Panc1 (cell line): ENCODE measurements around the gene ADPRS. TPM values are rescaled to one million over a fixed set of nuclear protein-coding genes. Genes with fewer than 3 reads are reported as not detected.

ENCODE experiments used
- ATAC-seq: fragments of 200-7000 bp; cut with Tn5 transposase; 2 replicates; pipeline ENCODE4 v1.9.1; 2020; ENCODE audit warnings: mild to moderate bottlenecking, moderate library complexity
- BruUV-seq: library from RNA; stranded (reverse); fragments of 400-500 nt; replicated peaks from 2 replicates; lab custom pipeline; 2021; lab: Mats Ljungman, UMichigan
- CTCF ChIA-PET: fragments of 300-600 bp; sonication (Branson Sonifier 250); formaldehyde crosslinking; loops from one replicate; lab custom pipeline; 2022; ENCODE audit warnings: antibody characterized with exemption; lab: Charles Lee
- POLR2A ChIA-PET: fragments of 300-600 bp; sonication (Branson Sonifier 250); formaldehyde crosslinking; loops from one replicate; lab custom pipeline; 2022; ENCODE audit warnings: antibody characterized with exemption; lab: Charles Lee
- DNase-seq: peaks from one replicate; pipeline ENCODE4 v3.0.0-alpha.2; 2010; ENCODE audit warnings: low read depth, low spot score
- H3K27ac ChIP-seq: 2 replicates; pipeline ENCODE4 v1.5.1; 2011; ENCODE audit warnings: mild to moderate bottlenecking, low read length, inconsistent platforms
- H3K27me3 ChIP-seq: fragments of 200-500 bp; sonication (Bioruptor generic); 2 replicates; pipeline ENCODE4 v1.6.0; 2014; ENCODE audit warnings: low read length, inconsistent platforms; ENCODE audit not compliant: control insufficient read depth, insufficient read depth
- H3K36me3 ChIP-seq: fragments of 200-500 bp; sonication (Bioruptor generic); 2 replicates; pipeline ENCODE4 v1.5.1; 2014; ENCODE audit warnings: inconsistent platforms, mild to moderate bottlenecking, low read length, moderate library complexity; ENCODE audit not compliant: control insufficient read depth, insufficient read depth
- H3K4me1 ChIP-seq: 2 replicates; pipeline ENCODE4 v1.5.1; 2011; ENCODE audit warnings: inconsistent platforms, mild to moderate bottlenecking, low read length, moderate library complexity; ENCODE audit not compliant: control insufficient read depth, insufficient read depth
- H3K4me3 ChIP-seq, 2 experiments: 2 replicates each; pipeline ENCODE4 v1.5.1; 2011 to 2012; ENCODE audit warnings: low read depth in 2 of 2, low read length in 2 of 2, mild to moderate bottlenecking in 2 of 2, inconsistent platforms in 1 of 2, moderate library complexity in 1 of 2
- H3K9me3 ChIP-seq: fragments of 200-500 bp; sonication (Bioruptor generic); 2 replicates; pipeline ENCODE4 v1.5.1; 2014; ENCODE audit warnings: low read depth, mild to moderate bottlenecking, inconsistent platforms, low read length, moderate library complexity; ENCODE audit not compliant: control insufficient read depth, insufficient read depth
- POLR2AphosphoS5 ChIP-seq: IDR thresholded peaks from 2 replicates; pipeline ENCODE4 v1.6.1; 2012; ENCODE audit warnings: mild to moderate bottlenecking, low read depth, low read length, moderate library complexity
- SIN3A ChIP-seq: IDR thresholded peaks from 2 replicates; pipeline ENCODE4 v1.6.1; 2012; ENCODE audit warnings: low read depth, mild to moderate bottlenecking, low read length, moderate library complexity, borderline replicate concordance; ENCODE audit not compliant: insufficient read depth
- TCF7L2 ChIP-seq: IDR thresholded peaks from 2 replicates; pipeline ENCODE4 v1.6.1; 2011; ENCODE audit warnings: mild to moderate bottlenecking, low read depth, low read length, inconsistent platforms
- in situ Hi-C: cut with HindIII; loops from 2 replicates; pipeline ENCODE4 v1.10.0; 2016; ENCODE audit warnings: low sequenced_read_pairs, low pct_unique_long_range_greater_than_20kb
- intact Hi-C: fragments of 100-400 bp; cut with micrococcal nuclease; formaldehyde crosslinking; loops from one replicate; pipeline ENCODE4 v1.10.0; 2022; ENCODE audit not compliant: unreplicated experiment
- total RNA-seq: library from RNA; stranded (reverse); gene quantifications from one replicate; pipeline ENCODE4 v1.2.1, GENCODE V29; 2021; ENCODE audit not compliant: unreplicated experiment
- TF ChIP-seq, protein P1 (sequence below): fragments of 450-650 bp; IDR thresholded peaks from 2 replicates; pipeline ENCODE4 v1.5.1; 2017; ENCODE audit warnings: mild to moderate bottlenecking
- TF ChIP-seq, protein P2 (sequence below), 2 experiments: IDR thresholded peaks; 2 replicates each; pipeline ENCODE4 v1.6.1; 2011 to 2012; ENCODE audit warnings: low read depth in 2 of 2, control low read depth in 1 of 2, low read length in 1 of 2, mild to moderate bottlenecking in 1 of 2, moderate library complexity in 1 of 2; ENCODE audit not compliant: insufficient read depth in 1 of 2

ADPRS gene
- total RNA-seq, 1 experiment from 2014 or later = 32.2 TPM

DNA sequence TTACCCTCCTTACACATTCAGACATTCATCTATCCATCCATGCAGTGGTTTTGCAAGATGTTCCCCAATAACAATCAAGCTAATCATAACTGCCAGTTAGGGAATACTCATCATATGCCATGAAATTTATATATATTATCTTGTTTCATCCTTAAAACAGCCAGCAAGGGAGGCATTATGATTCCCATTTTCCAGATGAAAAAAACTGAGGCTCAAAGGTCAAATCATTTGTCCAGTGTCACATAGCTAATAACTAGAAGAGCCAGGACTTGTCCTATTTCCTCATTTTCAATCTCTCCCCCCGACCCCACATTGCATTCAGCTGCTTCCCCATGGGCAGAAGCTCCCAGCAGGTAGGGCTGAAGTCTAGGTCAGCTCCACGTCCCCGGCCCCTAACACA lies 43.3 kb downstream of the ADPRS start:
- intact Hi-C loops = no loop called here
- peaks cover 3% of the 10 kb centered on the region; the same call in 1 of the 2 replicates for H3K4me1 ChIP-seq
- POLR2A ChIA-PET = no interaction called here

DNA sequence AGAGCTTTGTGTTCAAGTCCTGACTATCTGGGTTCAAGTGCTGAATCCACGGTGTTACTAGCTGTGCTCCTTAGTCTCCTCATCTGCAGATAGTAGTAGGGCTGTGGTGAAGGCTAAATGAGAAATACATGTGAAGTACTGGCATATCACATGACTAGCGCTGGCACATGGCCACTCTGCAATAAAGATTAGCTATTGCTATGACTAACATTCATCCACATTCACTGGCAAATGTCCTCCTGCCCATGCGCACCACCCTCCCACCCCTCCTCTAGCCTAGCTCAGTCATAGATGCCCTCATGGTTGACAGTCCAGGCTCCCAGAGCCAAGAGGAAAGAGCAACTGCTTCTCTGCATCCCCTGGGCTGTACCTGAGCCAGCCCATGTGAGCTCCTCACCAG lies 44.8 kb downstream of the ADPRS start:
- ChIA-PET POLR2A (interaction anchor here (0.6 kb wide), 1 partner anchor 20 kb away, joined by 3 read pairs; no protein-coding TSS in a partner anchor), CTCF (interaction anchor here (0.6 kb wide), 2 partner anchors 29 to 94 kb away, joined by 3 to 4 read pairs; no protein-coding TSS in a partner anchor)
- H3K27ac ChIP-seq = no peak overlapping the region
- no peak overlapping the region for H3K4me3 ChIP-seq
- intact Hi-C loops = no loop called here
- in situ Hi-C loops = no loop called here
- TF ChIP-seq, protein P1, sequence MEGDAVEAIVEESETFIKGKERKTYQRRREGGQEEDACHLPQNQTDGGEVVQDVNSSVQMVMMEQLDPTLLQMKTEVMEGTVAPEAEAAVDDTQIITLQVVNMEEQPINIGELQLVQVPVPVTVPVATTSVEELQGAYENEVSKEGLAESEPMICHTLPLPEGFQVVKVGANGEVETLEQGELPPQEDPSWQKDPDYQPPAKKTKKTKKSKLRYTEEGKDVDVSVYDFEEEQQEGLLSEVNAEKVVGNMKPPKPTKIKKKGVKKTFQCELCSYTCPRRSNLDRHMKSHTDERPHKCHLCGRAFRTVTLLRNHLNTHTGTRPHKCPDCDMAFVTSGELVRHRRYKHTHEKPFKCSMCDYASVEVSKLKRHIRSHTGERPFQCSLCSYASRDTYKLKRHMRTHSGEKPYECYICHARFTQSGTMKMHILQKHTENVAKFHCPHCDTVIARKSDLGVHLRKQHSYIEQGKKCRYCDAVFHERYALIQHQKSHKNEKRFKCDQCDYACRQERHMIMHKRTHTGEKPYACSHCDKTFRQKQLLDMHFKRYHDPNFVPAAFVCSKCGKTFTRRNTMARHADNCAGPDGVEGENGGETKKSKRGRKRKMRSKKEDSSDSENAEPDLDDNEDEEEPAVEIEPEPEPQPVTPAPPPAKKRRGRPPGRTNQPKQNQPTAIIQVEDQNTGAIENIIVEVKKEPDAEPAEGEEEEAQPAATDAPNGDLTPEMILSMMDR = no peak
- no peak for TF ChIP-seq SIN3A
- TF ChIP-seq POLR2AphosphoS5 = no peak
- TF ChIP-seq, protein P2, sequence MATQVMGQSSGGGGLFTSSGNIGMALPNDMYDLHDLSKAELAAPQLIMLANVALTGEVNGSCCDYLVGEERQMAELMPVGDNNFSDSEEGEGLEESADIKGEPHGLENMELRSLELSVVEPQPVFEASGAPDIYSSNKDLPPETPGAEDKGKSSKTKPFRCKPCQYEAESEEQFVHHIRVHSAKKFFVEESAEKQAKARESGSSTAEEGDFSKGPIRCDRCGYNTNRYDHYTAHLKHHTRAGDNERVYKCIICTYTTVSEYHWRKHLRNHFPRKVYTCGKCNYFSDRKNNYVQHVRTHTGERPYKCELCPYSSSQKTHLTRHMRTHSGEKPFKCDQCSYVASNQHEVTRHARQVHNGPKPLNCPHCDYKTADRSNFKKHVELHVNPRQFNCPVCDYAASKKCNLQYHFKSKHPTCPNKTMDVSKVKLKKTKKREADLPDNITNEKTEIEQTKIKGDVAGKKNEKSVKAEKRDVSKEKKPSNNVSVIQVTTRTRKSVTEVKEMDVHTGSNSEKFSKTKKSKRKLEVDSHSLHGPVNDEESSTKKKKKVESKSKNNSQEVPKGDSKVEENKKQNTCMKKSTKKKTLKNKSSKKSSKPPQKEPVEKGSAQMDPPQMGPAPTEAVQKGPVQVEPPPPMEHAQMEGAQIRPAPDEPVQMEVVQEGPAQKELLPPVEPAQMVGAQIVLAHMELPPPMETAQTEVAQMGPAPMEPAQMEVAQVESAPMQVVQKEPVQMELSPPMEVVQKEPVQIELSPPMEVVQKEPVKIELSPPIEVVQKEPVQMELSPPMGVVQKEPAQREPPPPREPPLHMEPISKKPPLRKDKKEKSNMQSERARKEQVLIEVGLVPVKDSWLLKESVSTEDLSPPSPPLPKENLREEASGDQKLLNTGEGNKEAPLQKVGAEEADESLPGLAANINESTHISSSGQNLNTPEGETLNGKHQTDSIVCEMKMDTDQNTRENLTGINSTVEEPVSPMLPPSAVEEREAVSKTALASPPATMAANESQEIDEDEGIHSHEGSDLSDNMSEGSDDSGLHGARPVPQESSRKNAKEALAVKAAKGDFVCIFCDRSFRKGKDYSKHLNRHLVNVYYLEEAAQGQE (IDR thresholded peaks at IDR 0.05; ENCODE audit: insufficient read depth in 1 of 2, low read depth in 2 of 2, low read length in 1 of 2) = no peak
- TF ChIP-seq TCF7L2 = no peak
- ATAC-seq (peak; percentile 39), DNase-seq (no peak)
- peaks cover 3% of the 10 kb centered on the region; the same call in 1 of the 2 replicates for H3K4me1 ChIP-seq
- no peaks in the 10 kb centered on the region for H3K9me3 ChIP-seq
- H3K36me3 ChIP-seq = peaks cover 15% of the 10 kb centered on the region
- no peaks in the 10 kb centered on the region for H3K27me3 ChIP-seq
- BruUV-seq = no TSS peak

More for the DNA sequence above, 43.3 kb downstream of the ADPRS start:
- Histone ChIP-seq H3K27me3 (no peaks in the 10 kb centered on the region), H3K36me3 (peaks cover 3% of the 10 kb centered on the region; the same call in 1 of the 2 replicates), H3K4me3 (no peak overlapping the region), H3K27ac (no peak overlapping the region), H3K9me3 (no peaks in the 10 kb centered on the region)
- BruUV-seq = no TSS peak
- TF ChIP-seq POLR2AphosphoS5 = no peak
- TF ChIP-seq, protein P1 = no peak
- TF ChIP-seq, protein P2 (IDR thresholded peaks at IDR 0.05; ENCODE audit: insufficient read depth in 1 of 2, low read depth in 2 of 2, low read length in 1 of 2) = no peak
- no peak for TF ChIP-seq SIN3A
- TF ChIP-seq TCF7L2 = no peak
- in situ Hi-C loops = no loop called here
- CTCF ChIA-PET = interaction anchor here (0.8 to 1.3 kb wide), 3 partner anchors 30 to 64 kb away, joined by 3 to 4 read pairs (median 3); no protein-coding TSS in a partner anchor
- no peak for DNase-seq
- ATAC-seq = no peak
